Activated T-cell treated with anti-CD3 and anti-CD28 coated beads, Interleukin-2, amount 50 U/mL, for 4 hours (primary cell): Measurements from ENCODE around the gene RPLP2. TPM values are rescaled to one million over a fixed set of nuclear protein-coding genes. Genes with fewer than 3 reads are reported as not detected.

Experiments used
- ATAC-seq, 2 donors: fragments of 200-7000 bp; cut with Tn5 transposase; one replicate each; pipeline ENCODE4 v1.10.0; 2021
- DNase-seq: peaks from one replicate; pipeline ENCODE4 v3.0.0-alpha.2; 2020
- H3K27me3 Mint-ChIP-seq: one replicate; pipeline ENCODE4 v1.8.0; 2021; ENCODE audit warnings: low read depth, mixed read lengths
- H3K36me3 Mint-ChIP-seq: one replicate; pipeline ENCODE4 v1.8.0; 2022; ENCODE audit warnings: mixed read lengths; ENCODE audit not compliant: insufficient read depth
- H3K4me1 Mint-ChIP-seq: one replicate; pipeline ENCODE4 v1.8.0; 2021; ENCODE audit warnings: low read depth, mixed read lengths
- H3K4me3 Mint-ChIP-seq: one replicate; pipeline ENCODE4 v1.8.0; 2021; ENCODE audit warnings: mild to moderate bottlenecking, moderate library complexity, mixed read lengths
- H3K9me3 Mint-ChIP-seq: one replicate; pipeline ENCODE4 v1.8.0; 2021; ENCODE audit warnings: mixed read lengths
- total RNA-seq, 3 donors: library from RNA; stranded (reverse); gene quantifications; one replicate each; pipeline ENCODE4 v1.2.1, GENCODE V29; 2021

The RPLP2 gene
- total RNA-seq, 3 donors from 2014 or later: 3,528 to 3,995 (median 3,711) TPM

DNA sequence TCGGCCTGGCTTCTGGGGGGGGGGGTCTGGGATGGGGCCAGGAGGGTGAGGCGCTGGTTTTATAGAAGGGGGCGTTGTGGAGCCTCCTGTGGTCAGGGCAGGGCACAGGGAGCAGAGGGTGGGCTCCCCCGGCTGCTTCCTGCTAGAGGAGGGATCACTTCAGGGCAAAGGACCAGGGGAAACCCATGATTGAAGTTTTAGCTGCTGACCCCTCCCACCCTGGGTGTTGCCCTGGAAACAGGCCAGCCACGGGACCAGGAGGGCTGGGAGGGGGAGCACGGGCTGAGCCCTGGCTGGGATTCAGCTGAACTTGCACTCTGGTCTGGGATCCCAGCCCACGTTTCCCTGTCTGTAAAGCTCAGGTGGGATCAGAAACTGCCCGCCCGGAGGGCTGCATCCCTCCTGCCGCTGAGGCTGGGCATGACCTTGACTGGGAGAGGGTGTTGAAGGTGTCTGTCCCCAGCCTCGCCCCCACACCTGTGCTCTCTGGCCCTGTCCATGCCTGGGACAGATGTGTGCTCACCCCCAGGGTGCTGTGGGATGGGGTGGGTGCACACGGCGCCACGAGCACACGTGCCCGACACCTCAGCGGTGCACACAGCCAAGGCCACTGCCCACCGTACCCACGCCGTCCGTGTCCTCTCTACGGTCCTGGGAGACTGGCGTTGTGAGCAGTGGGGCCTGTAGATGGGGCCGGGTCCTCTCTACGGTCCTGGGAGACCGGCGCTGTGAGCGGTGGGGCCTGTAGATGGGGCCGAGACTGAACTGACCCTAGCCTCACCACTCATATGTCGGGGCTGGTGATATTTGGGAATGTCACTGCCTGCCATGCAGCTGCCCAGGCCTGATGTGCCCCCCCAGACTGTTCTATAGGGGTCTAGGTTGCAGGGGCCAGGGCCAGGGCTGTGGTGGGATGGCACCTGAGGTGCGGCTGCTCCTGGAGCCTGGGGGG lies 35.2 kb downstream of the RPLP2 start:
- H3K9me3 Mint-ChIP-seq: no peaks in the 10 kb centered on the region
- DNase-seq: no peak
- peaks cover 28% of the 10 kb centered on the region for H3K4me1 Mint-ChIP-seq
- H3K4me3 Mint-ChIP-seq: no peak overlapping the region
- no peak for ATAC-seq
- no peaks in the 10 kb centered on the region for H3K36me3 Mint-ChIP-seq
- H3K27me3 Mint-ChIP-seq: peaks cover 10% of the 10 kb centered on the region

DNA sequence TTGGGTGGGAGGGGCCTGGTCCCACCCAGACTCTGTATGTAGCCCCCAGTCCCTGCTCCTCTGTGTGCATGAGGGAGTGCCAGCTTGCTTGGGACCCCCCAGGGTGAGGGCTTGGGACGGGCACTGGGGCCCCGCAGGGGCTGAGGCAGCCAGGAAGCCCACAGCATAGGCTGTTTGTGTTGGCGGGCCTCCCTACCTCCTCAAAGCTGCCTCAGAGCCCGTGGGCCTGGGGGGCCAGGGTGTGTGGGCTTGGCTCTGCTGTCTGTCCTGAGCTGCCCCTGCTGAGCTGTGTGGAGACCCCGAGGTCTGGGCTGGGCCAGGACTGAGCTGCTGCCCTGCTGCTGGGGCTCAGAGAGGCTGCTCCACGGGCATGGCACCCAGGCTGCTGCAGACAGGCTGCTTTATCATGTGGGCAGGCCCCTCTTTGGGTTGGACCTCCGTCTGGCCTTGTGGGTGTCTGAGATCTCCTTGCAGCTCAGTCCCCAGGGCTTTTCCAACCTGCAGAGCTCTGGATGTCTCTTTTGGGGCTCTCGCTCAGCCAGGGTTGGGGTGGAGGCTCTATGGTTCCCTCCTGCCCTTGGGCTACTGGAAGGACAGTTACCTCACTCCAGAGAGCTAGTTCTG lies 36.2 kb downstream of the RPLP2 start:
- no peaks in the 10 kb centered on the region for H3K9me3 Mint-ChIP-seq

DNA sequence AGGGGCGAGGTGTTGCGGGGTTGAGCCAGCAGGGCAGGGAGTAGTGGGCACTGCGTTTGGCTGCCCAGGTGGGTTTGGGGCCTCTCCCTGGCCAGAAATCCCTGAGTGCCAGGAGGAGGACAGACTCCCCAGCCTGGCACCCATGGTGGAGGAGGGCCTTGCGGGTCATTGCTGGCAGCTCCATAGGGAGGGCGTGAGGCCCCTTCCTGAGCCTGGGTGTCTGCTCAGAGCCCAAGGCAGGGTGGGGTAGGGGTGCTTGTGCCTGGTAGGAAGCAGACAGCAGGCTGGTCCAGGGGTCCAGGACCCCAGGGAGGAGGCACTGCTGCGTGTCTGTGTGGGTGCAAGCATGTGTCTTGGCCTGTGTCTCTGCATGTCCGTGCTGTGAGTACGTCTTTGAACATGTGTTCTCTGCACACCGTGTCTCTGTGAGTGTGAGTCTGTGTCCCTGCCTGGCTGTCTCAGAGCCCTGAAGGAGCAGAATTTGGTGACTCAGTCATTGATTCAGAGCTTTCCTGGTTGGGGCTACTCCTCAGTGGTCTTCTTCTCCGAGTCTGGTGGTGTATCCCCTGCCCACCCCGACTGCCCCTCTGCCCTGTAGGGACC lies 36.8 kb downstream of the RPLP2 start:
- Mint-ChIP-seq H3K9me3 (no peaks in the 10 kb centered on the region), H3K4me3 (no peak overlapping the region), H3K36me3 (no peaks in the 10 kb centered on the region), H3K4me1 (peaks cover 12% of the 10 kb centered on the region), H3K27me3 (peaks cover 10% of the 10 kb centered on the region)
- DNase-seq (no peak), ATAC-seq (no peak)

More for the DNA sequence above, 36.2 kb downstream of the RPLP2 start:
- H3K36me3 Mint-ChIP-seq: no peaks in the 10 kb centered on the region
- H3K4me1 Mint-ChIP-seq: peaks cover 18% of the 10 kb centered on the region
- no peak overlapping the region for H3K4me3 Mint-ChIP-seq
- peaks cover 10% of the 10 kb centered on the region for H3K27me3 Mint-ChIP-seq
- ATAC-seq (no peak), DNase-seq (no peak)

DNA sequence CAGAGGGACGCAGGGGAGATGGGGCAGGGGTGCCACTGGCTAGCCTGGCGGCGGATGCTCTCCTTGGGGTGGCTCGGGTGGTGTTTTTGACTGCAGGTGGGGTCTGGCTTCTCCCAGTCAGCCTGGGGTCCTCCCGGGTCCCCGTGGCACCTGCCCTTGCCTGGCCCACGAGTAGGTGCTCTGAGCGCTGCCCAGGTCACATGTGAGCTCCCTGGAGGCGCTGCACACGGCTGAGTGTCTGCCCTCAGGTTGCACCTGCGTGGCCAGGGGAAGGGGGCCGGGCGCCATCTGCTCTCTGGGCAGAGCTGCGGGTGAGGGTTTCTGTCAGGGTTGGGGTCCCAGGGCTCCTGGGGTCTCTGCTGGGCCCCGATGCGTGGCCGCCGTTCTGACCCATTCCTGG lies 38.1 kb downstream of the RPLP2 start:
- peaks cover 10% of the 10 kb centered on the region for H3K27me3 Mint-ChIP-seq

DNA sequence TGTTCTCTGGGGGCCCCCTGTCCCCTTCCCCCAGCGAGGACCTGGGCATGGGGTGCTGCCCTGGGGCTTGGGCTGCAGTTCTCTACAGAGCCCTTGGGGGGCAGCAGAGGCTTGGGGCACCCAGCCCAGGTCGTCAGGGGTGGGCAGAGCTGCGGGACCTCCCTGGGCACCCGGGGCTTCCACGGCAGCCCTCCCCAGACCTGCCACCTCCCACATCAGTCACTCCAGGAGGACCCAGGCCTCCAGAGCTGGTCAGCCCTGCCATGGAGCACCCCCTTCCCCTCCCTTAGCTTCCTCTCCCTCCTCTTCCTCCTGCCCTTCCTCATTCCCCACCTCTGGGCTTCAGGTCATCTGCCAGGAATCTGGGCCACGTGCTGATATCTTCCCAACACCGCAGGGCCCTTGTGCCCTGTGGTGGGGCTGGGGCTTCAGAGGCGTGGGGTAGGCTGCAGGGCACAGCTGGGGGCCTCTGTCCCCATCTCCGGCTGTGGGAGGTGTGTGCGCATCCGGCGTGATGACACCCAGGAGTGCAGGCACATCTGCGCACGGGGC lies 38.7 kb downstream of the RPLP2 start:
- Mint-ChIP-seq H3K36me3 (no peaks in the 10 kb centered on the region), H3K4me3 (peak overlapping the region; percentile 54)
- ATAC-seq: peak; percentile 57 to 76

More for the DNA sequence above, 38.1 kb downstream of the RPLP2 start:
- no peak overlapping the region for H3K4me3 Mint-ChIP-seq
- peaks cover 12% of the 10 kb centered on the region for H3K4me1 Mint-ChIP-seq
- no peaks in the 10 kb centered on the region for H3K9me3 Mint-ChIP-seq
- ATAC-seq (no peak), DNase-seq (no peak)
- no peaks in the 10 kb centered on the region for H3K36me3 Mint-ChIP-seq

DNA sequence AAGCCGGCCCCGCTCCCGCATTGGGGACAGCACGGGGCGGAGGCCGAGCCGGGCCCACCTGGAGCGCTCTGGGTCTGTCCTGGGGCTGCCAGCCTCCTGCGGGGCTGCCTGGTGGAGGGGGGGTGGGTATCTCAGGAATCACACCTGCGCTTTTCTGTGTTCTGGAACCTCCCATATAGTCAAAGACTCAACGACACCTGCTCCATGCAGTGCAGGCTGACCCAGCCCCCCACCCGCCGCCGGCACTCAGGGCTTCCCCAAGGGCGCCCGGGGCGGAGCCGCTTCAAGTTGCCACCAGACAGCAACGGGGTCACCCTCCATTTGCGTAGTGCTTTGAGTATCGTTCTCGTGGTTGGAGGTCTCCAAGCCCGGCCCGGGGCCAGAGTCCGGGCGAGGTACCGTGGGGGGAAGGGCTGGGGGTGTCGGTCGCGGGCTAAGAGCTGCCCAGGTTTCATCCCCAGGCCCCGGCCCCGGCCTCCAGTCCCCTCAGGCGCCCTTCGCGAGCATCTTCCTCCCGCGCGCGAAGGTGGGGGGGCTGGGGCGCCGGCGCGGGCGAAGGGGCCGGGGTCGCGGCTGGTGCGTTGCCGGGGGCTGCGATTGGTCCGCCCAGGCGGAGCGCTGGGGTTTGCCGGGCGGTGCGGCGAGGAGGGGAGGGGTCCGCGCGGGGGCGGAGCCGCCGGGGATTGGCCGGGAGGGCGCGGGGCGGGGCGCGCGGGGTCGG lies 39.5 kb downstream of the RPLP2 start:
- Mint-ChIP-seq H3K27me3 (peaks cover 8% of the 10 kb centered on the region), H3K9me3 (no peaks in the 10 kb centered on the region), H3K4me1 (peaks cover 5% of the 10 kb centered on the region), H3K4me3 (peak overlapping the region; percentile 65), H3K36me3 (no peaks in the 10 kb centered on the region)
- DNase-seq: peak; percentile 34
- peak; percentile 37 to 53 for ATAC-seq

More for the DNA sequence above, 38.7 kb downstream of the RPLP2 start:
- peak; percentile 60 for DNase-seq
- Mint-ChIP-seq H3K9me3 (no peaks in the 10 kb centered on the region), H3K27me3 (peaks cover 8% of the 10 kb centered on the region), H3K4me1 (peaks cover 10% of the 10 kb centered on the region)

DNA sequence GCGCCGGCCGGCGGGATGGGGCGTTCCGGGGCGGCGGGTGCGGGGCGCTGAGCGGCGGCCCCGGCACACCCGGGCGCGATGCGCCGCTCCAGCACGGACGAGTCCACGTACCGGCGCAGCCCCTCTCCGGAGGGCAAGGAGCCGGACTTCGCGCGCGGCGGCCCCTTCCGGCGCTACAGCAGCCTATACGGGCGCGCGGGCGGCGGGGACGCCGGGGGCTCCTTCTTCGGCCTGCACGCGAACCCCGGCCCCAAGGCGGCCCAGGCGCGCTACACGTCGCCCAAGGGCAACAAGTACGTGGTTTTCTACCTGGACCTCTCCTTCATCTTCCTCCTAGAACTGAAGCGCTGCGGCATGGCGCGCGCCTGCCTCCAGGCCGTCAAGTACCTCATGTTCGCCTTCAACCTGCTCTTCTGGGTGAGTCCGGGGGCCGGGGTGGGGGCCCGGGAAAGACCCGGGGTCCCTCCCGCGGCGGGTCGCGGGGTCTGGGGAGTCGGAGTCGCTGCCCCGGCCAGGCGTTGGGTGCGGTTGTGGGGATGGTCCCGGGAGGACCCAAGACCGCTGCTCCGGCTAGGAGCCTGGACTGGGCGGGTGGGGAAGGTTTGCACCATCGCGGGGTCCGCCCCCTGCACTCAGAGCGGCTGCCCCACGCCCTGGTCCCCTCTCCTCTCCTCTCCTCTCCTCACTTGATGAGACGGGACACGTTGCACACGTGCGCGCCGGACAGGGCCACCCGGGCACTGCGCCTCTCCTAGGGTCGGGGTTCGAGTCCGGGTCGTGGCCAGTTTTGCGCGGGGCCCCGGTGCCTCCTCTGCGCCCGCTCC lies 40.4 kb downstream of the RPLP2 start:
- H3K4me1 Mint-ChIP-seq: peaks cover 5% of the 10 kb centered on the region
- no peak for DNase-seq

DNA sequence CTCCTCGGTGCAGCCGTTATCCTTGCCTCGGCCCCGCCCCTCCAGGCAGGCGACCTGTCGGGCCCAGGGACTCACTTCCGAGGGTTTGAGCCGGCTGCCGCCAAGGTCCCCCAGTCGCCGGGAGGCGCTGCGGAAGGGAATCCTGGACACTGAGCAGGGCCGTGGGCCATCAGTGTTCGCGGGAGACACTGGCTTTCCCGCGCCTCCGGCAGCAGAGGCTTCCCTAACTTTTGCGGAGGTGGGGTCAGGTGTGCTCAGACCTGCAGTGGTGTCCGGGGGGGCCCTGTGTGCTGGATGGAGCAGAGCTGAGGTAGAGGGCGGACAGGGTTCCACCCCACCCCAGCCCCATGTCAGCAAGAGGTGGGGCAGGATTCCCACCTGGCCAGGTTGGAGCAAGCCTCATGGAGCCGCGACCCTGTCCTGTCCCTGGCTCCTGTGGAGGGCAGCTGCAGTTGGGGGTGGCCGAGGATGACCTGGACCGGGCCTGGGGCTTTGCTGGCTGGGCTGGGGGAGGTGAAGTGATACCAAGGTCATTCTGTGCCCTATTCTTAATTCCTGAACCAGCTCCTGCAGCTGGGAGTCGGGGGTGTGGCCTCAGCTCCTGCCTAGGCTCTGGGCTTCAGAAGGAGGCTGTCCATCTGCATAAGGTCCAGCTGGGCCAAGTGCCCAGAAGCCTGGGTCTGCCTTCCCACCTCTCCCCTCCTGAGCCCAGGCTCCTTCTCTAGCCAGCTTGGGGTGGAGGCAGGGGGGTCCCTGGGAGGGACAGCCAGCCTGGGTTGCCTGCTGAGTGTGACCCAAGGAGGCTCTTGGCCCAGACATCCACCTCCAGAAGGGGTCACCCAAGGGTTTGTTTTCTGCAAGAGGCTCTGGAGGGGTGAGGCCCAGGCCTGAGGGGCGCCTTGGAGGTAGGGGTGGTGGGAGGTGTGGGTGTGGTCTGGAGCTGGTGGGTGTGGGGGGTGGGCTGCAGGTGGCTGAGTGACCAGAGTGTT lies 41.3 kb downstream of the RPLP2 start:
- Mint-ChIP-seq H3K4me3 (no peak overlapping the region), H3K9me3 (no peaks in the 10 kb centered on the region), H3K27me3 (peaks cover 8% of the 10 kb centered on the region), H3K36me3 (no peaks in the 10 kb centered on the region), H3K4me1 (peaks cover 5% of the 10 kb centered on the region)
- ATAC-seq: no peak
- DNase-seq: no peak

More for the DNA sequence above, 40.4 kb downstream of the RPLP2 start:
- Mint-ChIP-seq H3K9me3 (no peaks in the 10 kb centered on the region), H3K27me3 (peaks cover 8% of the 10 kb centered on the region), H3K4me3 (peak overlapping the region; percentile 45), H3K36me3 (no peaks in the 10 kb centered on the region)
- ATAC-seq: peak; percentile 29

DNA sequence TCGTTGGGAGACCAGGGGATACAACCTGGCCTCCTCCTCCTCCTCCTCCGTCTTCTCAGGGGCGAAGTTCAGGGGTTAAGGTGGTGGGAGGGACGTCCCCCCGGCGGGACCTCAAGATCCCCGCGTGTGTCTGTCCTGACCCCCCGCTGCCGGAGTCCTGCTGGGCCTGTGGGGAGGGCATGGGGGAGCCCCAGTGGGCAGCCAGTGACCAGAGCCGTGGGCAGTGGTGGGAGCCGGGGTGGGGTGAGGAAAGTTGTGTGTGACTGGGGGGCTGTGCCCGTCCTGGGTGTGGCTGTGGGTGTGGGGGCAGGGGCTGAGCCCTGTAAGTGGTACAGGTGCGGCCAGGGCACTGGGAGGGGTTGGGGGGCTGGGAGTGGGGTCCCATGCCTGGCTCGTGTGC lies 43.0 kb downstream of the RPLP2 start:
- peaks cover 5% of the 10 kb centered on the region for H3K27me3 Mint-ChIP-seq
- ATAC-seq: no peak
- H3K4me3 Mint-ChIP-seq: no peak overlapping the region

DNA sequence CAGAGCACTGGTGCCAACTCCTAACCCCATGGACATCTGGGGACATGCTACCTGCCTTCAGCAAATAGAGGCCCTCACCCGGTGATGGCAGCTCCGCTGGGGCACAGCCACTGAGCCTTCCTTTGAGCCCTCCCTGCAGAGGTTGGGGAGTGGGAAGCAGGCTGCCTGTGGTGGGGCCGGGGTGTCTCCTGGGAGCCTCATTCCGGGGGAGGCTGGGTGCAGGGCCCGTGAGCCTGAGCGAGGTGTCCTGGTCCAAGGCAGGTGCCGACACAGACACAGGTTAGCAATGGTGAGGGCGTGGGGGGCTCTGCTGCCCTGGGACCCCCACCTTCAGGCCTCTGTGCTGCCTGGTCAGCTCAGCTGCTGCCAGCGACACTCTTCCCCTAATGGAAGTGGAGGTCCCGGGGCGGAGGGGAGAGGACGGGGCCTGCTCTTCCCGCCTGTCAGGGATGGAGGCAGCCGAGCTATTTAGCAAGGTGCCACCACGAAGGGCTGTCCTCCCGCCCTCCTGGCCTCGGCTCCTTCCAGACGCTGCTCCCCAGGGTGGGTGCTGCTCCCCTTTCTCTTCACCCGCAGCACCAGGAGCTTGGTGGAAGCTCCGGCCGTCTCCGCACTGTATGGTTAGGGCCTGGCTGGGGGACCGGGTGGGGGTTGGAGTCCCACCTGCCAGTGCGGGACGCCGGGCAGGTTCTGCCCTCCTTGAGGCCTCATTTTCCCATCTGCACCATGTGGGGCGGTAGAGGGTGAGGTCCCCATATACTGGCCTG lies 44.1 kb downstream of the RPLP2 start:
- Mint-ChIP-seq H3K4me1 (peaks cover 4% of the 10 kb centered on the region), H3K27me3 (peaks cover under 1% of the 10 kb centered on the region), H3K36me3 (no peaks in the 10 kb centered on the region), H3K9me3 (no peaks in the 10 kb centered on the region), H3K4me3 (no peak overlapping the region)
- ATAC-seq: no peak
- no peak for DNase-seq

More for the DNA sequence above, 43.0 kb downstream of the RPLP2 start:
- Mint-ChIP-seq H3K36me3 (no peaks in the 10 kb centered on the region), H3K9me3 (no peaks in the 10 kb centered on the region), H3K4me1 (peaks cover 9% of the 10 kb centered on the region)
- no peak for DNase-seq

DNA sequence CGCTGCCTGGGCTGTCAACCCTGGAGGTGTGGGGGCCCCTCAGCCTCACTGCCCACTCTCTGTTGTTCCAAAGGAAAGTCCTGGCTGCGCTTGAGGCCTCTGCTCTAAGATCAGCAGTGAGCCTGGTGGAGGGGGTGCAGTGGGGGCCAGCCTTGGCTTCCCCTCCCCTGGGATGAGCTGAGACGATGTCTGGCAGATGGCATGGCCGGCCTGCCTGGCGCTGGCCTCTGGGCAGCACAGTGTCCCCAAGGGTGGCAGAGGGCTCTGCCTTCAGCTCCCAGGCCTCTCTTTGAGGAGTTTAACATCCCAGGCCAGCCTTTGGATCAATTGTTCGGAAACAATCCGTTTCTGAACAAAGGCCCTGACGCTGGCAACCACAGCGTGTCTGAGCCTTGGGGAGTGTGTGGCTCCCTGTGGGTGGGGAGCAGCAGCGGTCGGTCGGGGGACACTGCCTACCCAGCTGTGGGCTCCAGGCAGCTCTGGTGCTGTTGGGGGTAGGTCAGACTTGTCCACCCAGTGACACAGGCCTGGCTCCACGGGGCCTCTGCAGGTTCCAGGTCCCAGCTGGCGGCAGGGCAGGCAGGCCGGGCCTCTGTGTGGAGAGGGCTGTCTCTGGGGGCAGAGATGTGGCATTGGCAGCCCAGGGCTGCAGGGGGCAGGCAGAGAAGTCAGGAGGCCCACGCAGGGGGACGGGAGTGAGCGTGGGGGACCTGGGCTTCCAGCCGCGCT lies 45.0 kb downstream of the RPLP2 start:
- H3K27me3 Mint-ChIP-seq: no peaks in the 10 kb centered on the region
- H3K4me3 Mint-ChIP-seq: no peak overlapping the region

More for the DNA sequence above, 45.0 kb downstream of the RPLP2 start:
- ATAC-seq (no peak), DNase-seq (no peak)
- no peaks in the 10 kb centered on the region for H3K9me3 Mint-ChIP-seq
- H3K4me1 Mint-ChIP-seq: peaks cover 4% of the 10 kb centered on the region
- no peaks in the 10 kb centered on the region for H3K36me3 Mint-ChIP-seq
